ENCODE measurements around the gene MRPL4. TPM values are rescaled to one million over a fixed set of nuclear protein-coding genes. Genes with fewer than 3 reads are reported as not detected.

The MRPL4 gene
- total RNA-seq, 2 experiments from 2014 or later = 44.6 to 47.3 TPM

DNA sequence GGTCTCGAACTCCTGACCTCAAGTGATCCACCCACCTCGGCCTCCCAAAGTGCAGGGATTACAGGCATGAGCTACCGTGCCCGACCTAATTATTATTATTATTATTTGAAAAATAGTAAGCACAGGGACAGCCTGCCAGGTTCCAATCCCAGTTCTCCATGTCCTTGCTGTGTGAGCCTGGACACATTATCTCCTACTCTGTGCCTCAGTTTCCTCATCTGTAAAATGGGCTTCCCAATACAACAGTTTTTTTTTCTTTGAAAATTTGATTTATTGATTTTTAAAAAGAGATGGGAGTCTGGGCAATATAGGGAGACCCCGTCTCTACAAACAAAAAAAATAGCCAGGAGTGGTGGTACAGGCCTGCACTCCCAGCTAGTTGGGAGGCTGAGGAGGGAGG lies 54.3 kb downstream of the MRPL4 start:
- Mint-ChIP-seq H3K4me3 (no peak overlapping the region), H3K4me1 (ENCODE audit: low read depth) (no peaks in the 10 kb centered on the region), H3K36me3 (ENCODE audit: low read depth) (no peaks in the 10 kb centered on the region), H3K27ac (no peak overlapping the region), H3K27me3 (no peaks in the 10 kb centered on the region), H3K9me3 (no peaks in the 10 kb centered on the region)
- ATAC-seq (ENCODE audit: poor library complexity) (no peak), DNase-seq (no peak)
- Histone ChIP-seq H3K27ac (ENCODE audit: low read depth in 1 of 2, low read length in 2 of 2) (no peak overlapping the region), H3K36me3 (ENCODE audit: insufficient read depth, low read length) (peaks cover 10% of the 10 kb centered on the region), H3K4me1 (ENCODE audit: insufficient read depth, low read length) (no peaks in the 10 kb centered on the region), H3K4me3 (ENCODE audit: low read length) (no peak overlapping the region), H3K9me3 (ENCODE audit: control insufficient read depth in 1 of 2, insufficient read depth in 1 of 2, low read length in 2 of 2) (no peaks in the 10 kb centered on the region), H3K27me3 (ENCODE audit: control insufficient read depth in 1 of 2, insufficient read depth in 2 of 2, low read length in 2 of 2) (no peaks in the 10 kb centered on the region)
- POLR2A ChIA-PET = no interaction called here
- CTCF ChIA-PET = no interaction called here
- TF ChIP-seq, protein P1, sequence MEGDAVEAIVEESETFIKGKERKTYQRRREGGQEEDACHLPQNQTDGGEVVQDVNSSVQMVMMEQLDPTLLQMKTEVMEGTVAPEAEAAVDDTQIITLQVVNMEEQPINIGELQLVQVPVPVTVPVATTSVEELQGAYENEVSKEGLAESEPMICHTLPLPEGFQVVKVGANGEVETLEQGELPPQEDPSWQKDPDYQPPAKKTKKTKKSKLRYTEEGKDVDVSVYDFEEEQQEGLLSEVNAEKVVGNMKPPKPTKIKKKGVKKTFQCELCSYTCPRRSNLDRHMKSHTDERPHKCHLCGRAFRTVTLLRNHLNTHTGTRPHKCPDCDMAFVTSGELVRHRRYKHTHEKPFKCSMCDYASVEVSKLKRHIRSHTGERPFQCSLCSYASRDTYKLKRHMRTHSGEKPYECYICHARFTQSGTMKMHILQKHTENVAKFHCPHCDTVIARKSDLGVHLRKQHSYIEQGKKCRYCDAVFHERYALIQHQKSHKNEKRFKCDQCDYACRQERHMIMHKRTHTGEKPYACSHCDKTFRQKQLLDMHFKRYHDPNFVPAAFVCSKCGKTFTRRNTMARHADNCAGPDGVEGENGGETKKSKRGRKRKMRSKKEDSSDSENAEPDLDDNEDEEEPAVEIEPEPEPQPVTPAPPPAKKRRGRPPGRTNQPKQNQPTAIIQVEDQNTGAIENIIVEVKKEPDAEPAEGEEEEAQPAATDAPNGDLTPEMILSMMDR (IDR thresholded peaks at IDR 0.05) = no peak
- intact Hi-C loops (cut with DNase I, micrococcal nuclease) = no loop called here

DNA sequence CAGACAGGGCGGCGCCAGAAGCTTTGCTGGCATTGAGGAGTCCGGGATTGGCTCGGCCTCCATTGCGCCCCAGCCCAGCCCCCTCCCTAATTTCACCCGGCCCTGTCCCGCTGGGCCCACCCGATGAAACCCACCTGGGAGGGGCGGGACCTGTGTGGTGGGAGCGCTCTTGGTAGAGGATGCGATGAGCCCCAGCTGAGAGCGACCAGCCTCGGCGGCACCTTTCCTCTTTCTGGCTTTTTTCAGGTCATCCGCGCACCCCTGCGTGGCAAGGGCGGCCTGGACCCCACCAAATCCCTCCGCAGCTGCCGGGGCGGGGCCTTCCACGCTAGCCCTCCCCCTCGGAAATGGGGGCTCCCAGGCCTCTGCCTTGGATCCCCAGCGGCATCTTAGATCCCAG lies 57.4 kb downstream of the MRPL4 start, which contains the start of gene ZGLP1:
Gene ZGLP1 (minus strand): TSS at position 393 of the 400 bp plus-strand sequence.
- no peaks in the 10 kb centered on the region for H3K27me3 Mint-ChIP-seq
- DNase-seq (peak in 1 of 14 experiments; percentile 6), ATAC-seq (ENCODE audit: poor library complexity) (no peak)
- TF ChIP-seq, protein P1 (IDR thresholded peaks at IDR 0.05) = no peak
- H3K27ac Mint-ChIP-seq = no peak within 1 kb of the TSS
- ChIA-PET POLR2A (no interaction called here), CTCF (no interaction called here)
- Histone ChIP-seq H3K9me3 (ENCODE audit: control insufficient read depth in 1 of 2, insufficient read depth in 1 of 2, low read length in 2 of 2) (no peaks in the 10 kb centered on the region), H3K27me3 (ENCODE audit: control insufficient read depth in 1 of 2, insufficient read depth in 2 of 2, low read length in 2 of 2) (no peaks in the 10 kb centered on the region), H3K36me3 (ENCODE audit: insufficient read depth, low read length) (peaks cover 10% of the 10 kb centered on the region), H3K4me3 (ENCODE audit: low read length) (no peak within 1 kb of the TSS), H3K4me1 (ENCODE audit: insufficient read depth, low read length) (no peaks in the 10 kb centered on the region), H3K27ac (ENCODE audit: low read depth in 1 of 2, low read length in 2 of 2) (no peak within 1 kb of the TSS)
- intact Hi-C loops (cut with DNase I, micrococcal nuclease) = no loop called here
- H3K4me3 Mint-ChIP-seq = no peak within 1 kb of the TSS
- peaks cover 5% of the 10 kb centered on the region for H3K36me3 Mint-ChIP-seq (ENCODE audit: low read depth)
- no peaks in the 10 kb centered on the region for H3K4me1 Mint-ChIP-seq (ENCODE audit: low read depth)
- H3K9me3 Mint-ChIP-seq = no peaks in the 10 kb centered on the region

Small RNA genes lying within 50 kb of the gene (microRNA-seq; reads per million reads assigned to microRNA genes)
- gene MIR4322 (ENCODE audit: borderline microRNAs expressed, borderline replicate concordance) = not detected

Other genes with a start within 250 kb of the MRPL4 start
- gene COL5A3, start 241.7 kb upstream of the MRPL4 start, total RNA-seq = 1 to 10 TPM; 4.4 to 5.2 TPM
- gene RDH8, start 238.7 kb upstream of the MRPL4 start, total RNA-seq = not detected
- gene SHFL, start 165.9 kb upstream of the MRPL4 start, total RNA-seq = 10 to 100 TPM; 58.5 to 61.7 TPM
- under 1 TPM; 0.61 to 0.63 TPM for gene ANGPTL6, start 149.5 kb upstream of the MRPL4 start, total RNA-seq
- gene PPAN, start 145.9 kb upstream of the MRPL4 start, total RNA-seq = 100 to 1,000 TPM; 119 to 127 TPM
- 10 to 100 TPM; 88.5 to 93.9 TPM for gene P2RY11, start 140.5 kb upstream of the MRPL4 start, total RNA-seq
- gene EIF3G, start 132.3 kb upstream of the MRPL4 start, total RNA-seq = 100 to 1,000 TPM; 328 to 343 TPM
- gene DNMT1, start 57.3 kb upstream of the MRPL4 start, total RNA-seq = 100 to 1,000 TPM; 159 to 160 TPM
- 10 to 100 TPM; 14.6 to 17.2 TPM for gene S1PR2, start 20.9 kb upstream of the MRPL4 start, total RNA-seq
- 1 to 10 TPM; 7.0 to 7.4 TPM for gene ICAM1, start 18.9 kb downstream of the MRPL4 start, total RNA-seq
- under 1 TPM; 0.52 to 0.70 TPM for gene ICAM4, start 34.7 kb downstream of the MRPL4 start, total RNA-seq
- gene ICAM5, start 37.7 kb downstream of the MRPL4 start, total RNA-seq = not detected
- 1 to 10 TPM; 1.6 to 2.6 TPM for gene ZGLP1, start 57.6 kb downstream of the MRPL4 start, total RNA-seq
- 1 to 10 TPM; 1.2 to 1.9 TPM for gene FDX2, start 63.8 kb downstream of the MRPL4 start, total RNA-seq
- 10 to 100 TPM; 20.5 to 21.3 TPM for gene RAVER1, start 81.3 kb downstream of the MRPL4 start, total RNA-seq
- gene ICAM3, start 87.4 kb downstream of the MRPL4 start, total RNA-seq = 100 to 1,000 TPM; 164 to 173 TPM
- 100 to 1,000 TPM; 229 to 253 TPM for gene TYK2, start 128.4 kb downstream of the MRPL4 start, total RNA-seq
- 100 to 1,000 TPM; 162 to 164 TPM for gene CDC37, start 151.3 kb downstream of the MRPL4 start, total RNA-seq
- gene PDE4A, start 168.3 kb downstream of the MRPL4 start, total RNA-seq = 1 to 10 TPM; 1.5 to 2.1 TPM